Measurements from ENCODE around the gene ZNF532.
"Not testable (repeated sequence)": the region's sequence is repeated elsewhere in the genome, so short reads cannot be mapped to it uniquely, and the experiment has no call there.

ZNF532 gene, protein sequence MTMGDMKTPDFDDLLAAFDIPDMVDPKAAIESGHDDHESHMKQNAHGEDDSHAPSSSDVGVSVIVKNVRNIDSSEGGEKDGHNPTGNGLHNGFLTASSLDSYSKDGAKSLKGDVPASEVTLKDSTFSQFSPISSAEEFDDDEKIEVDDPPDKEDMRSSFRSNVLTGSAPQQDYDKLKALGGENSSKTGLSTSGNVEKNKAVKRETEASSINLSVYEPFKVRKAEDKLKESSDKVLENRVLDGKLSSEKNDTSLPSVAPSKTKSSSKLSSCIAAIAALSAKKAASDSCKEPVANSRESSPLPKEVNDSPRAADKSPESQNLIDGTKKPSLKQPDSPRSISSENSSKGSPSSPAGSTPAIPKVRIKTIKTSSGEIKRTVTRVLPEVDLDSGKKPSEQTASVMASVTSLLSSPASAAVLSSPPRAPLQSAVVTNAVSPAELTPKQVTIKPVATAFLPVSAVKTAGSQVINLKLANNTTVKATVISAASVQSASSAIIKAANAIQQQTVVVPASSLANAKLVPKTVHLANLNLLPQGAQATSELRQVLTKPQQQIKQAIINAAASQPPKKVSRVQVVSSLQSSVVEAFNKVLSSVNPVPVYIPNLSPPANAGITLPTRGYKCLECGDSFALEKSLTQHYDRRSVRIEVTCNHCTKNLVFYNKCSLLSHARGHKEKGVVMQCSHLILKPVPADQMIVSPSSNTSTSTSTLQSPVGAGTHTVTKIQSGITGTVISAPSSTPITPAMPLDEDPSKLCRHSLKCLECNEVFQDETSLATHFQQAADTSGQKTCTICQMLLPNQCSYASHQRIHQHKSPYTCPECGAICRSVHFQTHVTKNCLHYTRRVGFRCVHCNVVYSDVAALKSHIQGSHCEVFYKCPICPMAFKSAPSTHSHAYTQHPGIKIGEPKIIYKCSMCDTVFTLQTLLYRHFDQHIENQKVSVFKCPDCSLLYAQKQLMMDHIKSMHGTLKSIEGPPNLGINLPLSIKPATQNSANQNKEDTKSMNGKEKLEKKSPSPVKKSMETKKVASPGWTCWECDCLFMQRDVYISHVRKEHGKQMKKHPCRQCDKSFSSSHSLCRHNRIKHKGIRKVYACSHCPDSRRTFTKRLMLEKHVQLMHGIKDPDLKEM (N-terminal part only)

GRCh38 chr18:58864146-58865032, at the start of gene ZNF532:
Gene ZNF532, plus strand, starts transcription at chr18:58864877. CDS start in a region left out here.
- DNase-seq (ENCODE audit: low read depth): no peak

- no peak for DNase-seq (ENCODE audit: low read depth)
Observed at GRCh38 chr18:58819051-58819450, 45.6 kb upstream of the ZNF532 start.

DNA sequence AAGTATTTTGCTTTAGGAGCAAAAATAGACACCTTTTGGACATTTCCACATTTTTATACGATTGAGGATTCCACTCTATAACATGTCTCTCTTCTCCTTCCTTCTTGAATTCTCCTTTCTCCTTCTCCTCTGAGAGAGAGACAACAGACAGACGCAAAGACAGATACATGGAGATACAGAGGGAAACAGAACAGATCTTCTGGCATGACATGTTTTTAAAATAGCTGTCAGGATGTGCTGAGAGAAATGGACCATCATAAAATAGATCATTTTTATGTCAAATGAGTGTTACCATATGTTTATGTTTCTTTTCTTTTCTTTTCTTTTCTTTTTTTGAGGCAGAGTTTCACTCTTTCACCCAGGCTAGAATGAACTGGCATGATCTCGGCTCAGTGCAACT, 44.4 kb upstream of the ZNF532 start:
- no peak for DNase-seq (ENCODE audit: low read depth)

DNA sequence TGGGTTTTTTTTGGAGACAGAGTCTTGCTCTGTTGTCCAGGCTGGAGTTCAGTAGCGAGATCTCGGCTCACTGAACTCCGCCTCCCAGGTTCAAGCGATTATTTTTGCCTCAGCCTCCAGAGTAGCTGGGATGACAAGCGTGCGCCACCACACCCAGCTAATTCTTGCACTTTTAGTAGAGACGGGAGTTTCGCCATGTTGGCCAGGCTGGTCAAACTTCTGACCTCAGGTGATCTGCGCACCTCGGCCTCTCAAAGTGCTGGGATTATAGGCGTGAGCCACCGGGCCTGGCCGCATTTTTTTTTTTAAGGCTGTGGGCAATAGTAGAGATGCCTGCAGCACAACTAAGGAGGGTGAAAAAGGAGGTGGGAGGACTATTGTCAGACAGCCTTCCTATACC, 41.7 kb upstream of the ZNF532 start:
- DNase-seq (ENCODE audit: low read depth): no peak

DNA sequence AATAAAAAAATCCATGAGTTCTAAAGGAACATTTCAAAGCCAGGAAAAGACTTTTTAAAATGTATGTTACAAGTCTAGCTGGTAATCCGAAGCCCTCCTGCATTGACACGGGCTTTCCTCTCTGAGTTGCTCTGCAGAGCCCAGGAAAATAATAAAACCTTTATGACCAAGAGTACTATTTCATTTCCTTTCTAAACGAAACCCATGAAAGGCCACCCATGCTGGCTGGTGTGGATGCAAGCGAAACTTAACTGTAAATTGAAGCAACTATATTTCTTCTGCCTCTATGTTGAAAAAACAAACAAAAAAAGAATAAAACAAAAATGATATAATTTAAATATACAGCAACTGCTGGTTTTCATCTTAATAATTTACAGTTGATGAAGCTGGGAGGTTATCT, 41.3 kb upstream of the ZNF532 start:
- no peak for DNase-seq (ENCODE audit: low read depth)

- not testable (repeated sequence) for DNase-seq (ENCODE audit: low read depth)
Observed at GRCh38 chr18:58826926-58827325, 37.8 kb upstream of the ZNF532 start.

GRCh38 chr18:58827428-58827827, 37.2 kb upstream of the ZNF532 start:
- no peak for DNase-seq (ENCODE audit: low read depth)

GRCh38 chr18:58827886-58828285, 36.8 kb upstream of the ZNF532 start:
- DNase-seq (ENCODE audit: low read depth): no peak

DNA sequence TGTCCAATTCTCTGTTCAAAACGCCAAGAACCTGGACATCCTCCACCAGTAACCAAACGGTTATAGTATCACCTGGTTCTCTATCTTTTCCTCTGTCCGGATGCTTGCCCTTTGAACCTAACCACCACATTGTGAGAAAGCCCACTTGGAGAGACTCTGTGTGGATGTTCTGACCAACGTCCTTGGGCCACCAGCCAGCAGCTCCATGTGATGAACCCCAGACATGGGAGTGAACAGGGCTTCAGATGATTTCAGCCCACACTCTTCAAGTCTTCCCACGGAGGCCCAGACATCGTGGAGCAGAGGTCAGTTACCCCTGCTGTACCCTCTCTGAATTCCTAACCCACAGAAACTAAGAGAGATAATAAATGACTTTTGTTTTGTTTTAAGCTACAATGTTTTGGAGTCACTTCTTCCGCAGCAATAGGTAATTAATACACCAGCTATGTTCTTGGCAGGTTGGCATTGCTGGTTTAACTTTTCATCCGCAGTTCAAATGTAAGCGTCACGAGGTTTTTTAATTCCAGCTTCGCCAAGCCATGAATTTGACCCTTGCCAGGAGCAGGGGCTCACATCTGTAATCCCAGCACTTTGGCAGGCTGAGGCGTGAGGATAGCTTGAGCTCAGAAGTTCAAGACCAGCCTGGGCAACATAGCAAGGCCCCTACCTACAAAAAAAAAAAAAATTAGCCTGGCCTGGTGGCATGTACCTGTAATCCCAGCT, 36.1 kb upstream of the ZNF532 start:
- no peak for DNase-seq (ENCODE audit: low read depth)

DNA sequence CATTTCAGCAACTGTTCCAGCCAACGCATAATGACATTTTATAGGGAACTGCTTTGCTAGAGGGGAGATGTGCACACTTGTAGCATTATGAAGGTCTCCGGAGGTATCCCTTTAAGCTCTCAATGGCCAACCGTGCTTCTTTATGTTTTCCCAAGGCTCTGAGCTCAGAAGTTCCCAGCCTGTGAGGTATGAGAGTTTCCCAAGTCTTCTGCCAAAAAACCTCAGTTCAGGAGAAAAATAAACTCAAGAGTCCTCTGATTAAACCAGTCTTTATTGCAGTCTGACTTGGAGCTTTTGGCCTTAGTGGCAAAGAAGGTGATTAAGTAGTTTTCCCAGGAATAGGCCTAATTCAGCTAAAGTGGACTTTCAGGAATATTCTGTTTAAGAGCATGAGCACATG, 35.4 kb upstream of the ZNF532 start:
- DNase-seq (ENCODE audit: low read depth): peak; percentile 20

- DNase-seq (ENCODE audit: low read depth): not testable (repeated sequence)
Observed at GRCh38 chr18:58829886-58830285, 34.8 kb upstream of the ZNF532 start.

DNA sequence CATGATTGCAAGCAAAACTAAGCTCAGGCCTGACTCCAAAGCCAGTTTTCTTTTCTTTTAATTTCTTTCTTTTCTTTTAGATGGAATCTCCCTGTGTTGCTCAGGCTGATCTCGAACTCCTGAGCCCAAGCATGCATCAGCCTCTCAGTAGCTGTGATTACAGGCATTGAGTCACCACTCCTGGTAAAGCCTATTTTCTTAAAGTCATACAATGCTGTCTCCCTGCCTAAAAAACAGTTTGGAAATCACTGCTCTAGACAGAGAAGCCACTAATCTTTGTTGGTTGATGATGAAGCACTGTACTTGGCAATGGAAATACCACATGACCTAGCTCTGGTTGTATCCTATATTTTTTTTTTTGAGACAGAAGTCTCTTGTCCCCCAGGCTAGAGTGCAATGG, 33.1 kb upstream of the ZNF532 start:
- DNase-seq (ENCODE audit: low read depth): peak; percentile 90

- no peak for DNase-seq (ENCODE audit: low read depth)
Observed at GRCh38 chr18:58838165-58838860, 26.4 kb upstream of the ZNF532 start.

- no peak for DNase-seq (ENCODE audit: low read depth)
Observed at GRCh38 chr18:58838946-58839345, 25.7 kb upstream of the ZNF532 start.

DNA sequence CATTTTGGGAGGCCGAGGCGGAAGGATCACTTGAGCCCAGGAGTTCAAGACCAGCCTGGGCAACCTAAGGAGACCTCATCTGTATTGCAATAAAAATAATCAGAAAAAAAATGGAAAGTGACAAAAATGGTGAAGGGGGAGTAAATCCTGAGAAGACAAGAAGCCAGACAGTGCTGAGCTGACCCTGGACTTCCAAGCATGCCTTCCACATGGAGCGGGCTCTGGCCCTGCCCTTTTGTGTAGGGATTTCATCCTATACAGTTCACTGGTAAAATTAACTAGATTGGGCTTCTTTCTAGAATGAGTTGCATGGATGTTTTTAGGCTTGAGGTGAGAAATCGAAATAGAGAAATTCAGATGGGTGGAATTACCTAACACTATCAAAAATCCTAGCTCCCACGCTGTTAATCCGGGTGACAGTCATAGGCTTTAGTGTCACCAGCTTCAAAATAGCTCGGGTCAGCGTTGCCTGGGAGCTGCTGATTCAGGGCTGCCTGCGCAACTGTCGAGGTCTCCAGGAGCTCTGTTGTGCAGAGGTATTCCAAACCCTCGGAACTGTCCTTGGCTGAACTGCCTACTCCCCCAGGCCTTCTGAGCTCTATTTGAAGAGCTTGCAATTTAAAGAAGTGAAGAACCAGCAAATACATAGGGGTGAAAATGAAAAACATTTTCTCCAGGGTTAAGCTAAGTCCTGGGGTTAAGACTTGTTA, 21.5 kb upstream of the ZNF532 start:
- DNase-seq (ENCODE audit: low read depth): no peak

- no peak for DNase-seq (ENCODE audit: low read depth)
Observed at GRCh38 chr18:58843688-58844035, 21.0 kb upstream of the ZNF532 start.

GRCh38 chr18:58844871-58845270, 19.8 kb upstream of the ZNF532 start:
- no peak for DNase-seq (ENCODE audit: low read depth)

GRCh38 chr18:58845928-58846724, 18.6 kb upstream of the ZNF532 start:
- no peak for DNase-seq (ENCODE audit: low read depth)

Data from stromal cell of bone marrow (primary cell).